Muscle layer of duodenum (tissue), 2 donors: ENCODE results near the gene FNTB.

Source experiments
- H3K27ac ChIP-seq: one replicate; pipeline ENCODE4 v1.7.0; 2013; ENCODE audit warnings: mild to moderate bottlenecking, low read length
- H3K27me3 ChIP-seq: one replicate; pipeline ENCODE4 v1.7.0; 2013; ENCODE audit warnings: low read depth, mild to moderate bottlenecking, control low read depth, low read length
- H3K36me3 ChIP-seq, 2 donors: one replicate each; pipeline ENCODE4 v1.7.0; 2013; ENCODE audit warnings: low read length in 2 of 2, control low read depth in 1 of 2, mild to moderate bottlenecking in 1 of 2; ENCODE audit not compliant: insufficient read depth in 2 of 2, control insufficient read depth in 1 of 2
- H3K4me1 ChIP-seq, 2 donors: one replicate each; pipeline ENCODE4 v1.7.0; 2013; ENCODE audit warnings: low read length in 2 of 2, mild to moderate bottlenecking in 2 of 2, control low read depth in 1 of 2, moderate library complexity in 1 of 2; ENCODE audit not compliant: insufficient read depth in 2 of 2, control insufficient read depth in 1 of 2
- H3K4me3 ChIP-seq, 2 donors: one replicate each; pipeline ENCODE4 v1.7.0; 2013; ENCODE audit warnings: low read length in 2 of 2, low read depth in 1 of 2, mild to moderate bottlenecking in 1 of 2
- H3K9me3 ChIP-seq, 2 donors: one replicate each; pipeline ENCODE4 v1.7.0; 2013; ENCODE audit warnings: low read length in 2 of 2, control low read depth in 1 of 2, mild to moderate bottlenecking in 1 of 2; ENCODE audit not compliant: control insufficient read depth in 1 of 2
- donor health status: healthy.

The FNTB gene

DNA sequence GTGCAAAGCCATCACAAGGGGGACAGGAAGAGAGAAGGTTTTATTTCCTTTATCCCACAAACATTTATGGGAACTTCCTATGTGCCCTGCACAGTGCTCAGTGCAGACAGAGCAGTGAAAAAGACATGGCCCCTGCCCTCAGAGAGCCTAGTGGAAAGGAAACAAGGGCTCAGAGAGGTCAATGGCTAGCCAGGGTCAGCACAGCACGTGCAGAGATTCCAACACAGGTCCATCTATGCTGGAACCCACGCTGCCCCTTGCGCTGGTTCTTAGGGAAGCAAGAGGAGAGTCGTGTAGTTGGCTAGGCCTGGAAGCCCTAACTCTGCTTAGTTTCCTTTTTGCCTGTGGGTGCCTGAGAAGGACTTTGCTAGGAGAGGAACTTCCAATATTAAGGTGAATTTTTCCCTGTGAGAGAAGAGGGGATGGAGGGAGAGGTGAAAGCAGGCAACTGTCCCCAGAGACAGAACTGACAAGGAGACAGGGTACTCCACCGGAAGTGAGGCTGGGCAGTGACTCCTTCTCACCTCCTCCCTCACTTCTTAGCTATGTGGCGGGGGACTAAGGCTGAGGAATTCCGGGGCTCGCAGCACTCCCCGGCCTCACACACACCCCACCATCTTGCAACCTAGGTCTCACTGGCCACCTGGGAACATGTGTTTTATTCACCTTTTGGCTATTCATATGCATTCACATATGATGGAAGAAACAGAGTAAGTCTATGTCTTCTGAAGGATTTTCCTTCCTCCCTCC, 32.0 kb upstream of the FNTB start:
- Histone ChIP-seq H3K27ac (no peak overlapping the region), H3K9me3 (no peaks in the 10 kb centered on the region), H3K4me3 (no peak overlapping the region), H3K4me1 (no peaks in the 10 kb centered on the region), H3K27me3 (no peaks in the 10 kb centered on the region), H3K36me3 (peaks cover 0 to 6% of the 10 kb centered on the region in 2 donors)

DNA sequence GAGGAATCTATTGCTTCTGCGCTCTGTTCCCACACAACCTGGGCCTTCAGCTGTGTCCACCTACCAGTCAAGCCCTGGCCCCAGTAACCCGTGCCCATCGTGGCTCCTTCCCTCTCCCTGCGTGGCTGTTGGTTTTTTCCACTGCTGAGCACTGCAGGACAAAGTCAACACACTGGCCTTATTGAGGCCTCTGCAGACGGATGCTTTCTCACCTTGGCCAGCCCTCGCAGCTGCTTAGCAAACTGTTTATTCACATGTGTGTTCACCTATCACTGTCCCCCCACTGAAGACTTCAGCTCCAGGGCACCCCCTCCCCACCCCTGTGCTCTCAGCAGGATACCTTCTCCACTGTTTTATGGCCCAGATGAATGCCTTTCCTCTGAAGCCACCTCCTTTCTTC, 31.4 kb upstream of the FNTB start:
- Histone ChIP-seq H3K36me3 (peaks cover 0 to 5% of the 10 kb centered on the region in 2 donors), H3K9me3 (no peaks in the 10 kb centered on the region), H3K27me3 (no peaks in the 10 kb centered on the region), H3K27ac (no peak overlapping the region), H3K4me1 (no peaks in the 10 kb centered on the region), H3K4me3 (no peak overlapping the region)

DNA sequence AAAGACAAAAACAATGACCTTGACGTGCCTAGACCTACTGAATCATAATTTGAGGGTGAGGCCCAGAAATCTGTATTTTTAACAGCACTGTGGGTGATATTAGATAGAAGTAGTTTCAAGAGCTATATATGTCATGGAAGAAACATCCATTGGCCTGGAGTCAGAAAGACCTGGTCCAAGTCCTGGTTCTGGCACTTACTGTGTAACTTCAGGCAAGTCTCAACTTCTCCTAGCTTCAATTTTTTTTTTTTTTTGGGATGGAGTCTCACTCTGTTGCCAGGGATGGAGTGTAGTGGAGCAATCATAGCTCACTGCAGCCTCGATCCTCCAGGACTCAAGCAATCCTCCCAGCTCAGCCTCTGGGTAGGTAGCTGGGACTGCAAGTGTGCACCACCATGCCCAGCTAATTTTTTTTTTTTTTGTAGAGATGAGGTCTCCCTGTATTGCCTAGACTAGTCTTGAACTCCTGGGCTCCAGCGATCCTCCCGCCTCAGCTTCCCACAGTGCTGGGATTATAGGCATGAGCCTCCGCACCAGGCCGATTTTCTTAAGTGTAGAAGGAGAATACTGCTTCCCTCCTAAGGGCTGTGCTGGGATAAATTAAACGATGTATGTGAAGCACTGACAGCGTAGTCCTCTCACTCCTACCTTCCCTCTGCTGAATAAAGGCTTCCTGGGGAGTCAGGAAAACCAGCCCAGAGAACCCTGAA, 29.8 kb upstream of the FNTB start:
- no peak overlapping the region for H3K4me3 ChIP-seq
- no peaks in the 10 kb centered on the region for H3K4me1 ChIP-seq
- no peaks in the 10 kb centered on the region for H3K9me3 ChIP-seq
- H3K27ac ChIP-seq, result no peak overlapping the region
- H3K36me3 ChIP-seq, result no peaks in the 10 kb centered on the region
- no peaks in the 10 kb centered on the region for H3K27me3 ChIP-seq

DNA sequence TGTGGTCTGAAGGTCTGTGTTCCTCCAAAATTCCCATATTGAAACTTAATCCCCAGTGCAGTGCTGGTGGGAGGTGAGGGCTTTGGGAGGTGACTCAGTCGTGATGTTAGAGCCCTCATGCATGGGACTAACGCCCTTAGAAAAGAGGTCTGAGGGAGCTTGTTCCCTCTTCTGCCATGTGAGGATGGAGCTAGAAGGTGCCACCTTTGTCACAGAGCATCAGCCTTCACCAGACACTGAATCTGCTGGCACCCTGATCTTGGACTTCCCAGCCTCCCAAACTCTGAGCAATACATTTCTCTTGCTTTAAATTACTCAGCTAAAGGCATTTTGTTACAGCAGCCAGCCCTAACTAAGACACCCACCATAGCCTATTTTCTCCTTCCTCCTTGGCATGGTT, 28.5 kb upstream of the FNTB start:
- H3K4me3 ChIP-seq, result no peak overlapping the region
- no peaks in the 10 kb centered on the region for H3K27me3 ChIP-seq
- no peaks in the 10 kb centered on the region for H3K36me3 ChIP-seq
- H3K9me3 ChIP-seq, result no peaks in the 10 kb centered on the region
- no peaks in the 10 kb centered on the region for H3K4me1 ChIP-seq
- no peak overlapping the region for H3K27ac ChIP-seq

DNA sequence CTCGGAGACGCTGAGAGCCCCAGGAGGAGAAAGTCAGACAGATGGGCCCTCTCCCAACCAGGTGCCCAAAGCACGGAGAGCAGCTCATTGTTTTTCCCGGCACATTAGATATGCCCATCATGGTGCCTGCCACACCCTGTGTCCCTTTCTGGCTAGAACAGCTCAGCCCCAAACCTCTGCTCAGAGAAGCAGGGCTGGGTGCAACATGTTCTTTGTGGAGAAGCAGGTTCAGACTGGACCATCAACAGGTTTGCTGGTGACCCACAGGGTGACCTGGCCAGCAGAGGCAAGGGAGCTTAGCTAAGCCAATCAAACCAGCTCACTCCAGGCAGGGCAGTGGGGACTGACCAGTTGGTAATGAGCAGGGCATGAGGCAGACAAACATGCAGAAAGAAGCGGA, 28.0 kb upstream of the FNTB start:
- H3K27me3 ChIP-seq, result no peaks in the 10 kb centered on the region
- no peak overlapping the region for H3K27ac ChIP-seq
- no peak overlapping the region for H3K4me3 ChIP-seq
- no peaks in the 10 kb centered on the region for H3K9me3 ChIP-seq
- no peaks in the 10 kb centered on the region for H3K36me3 ChIP-seq
- no peaks in the 10 kb centered on the region for H3K4me1 ChIP-seq

DNA sequence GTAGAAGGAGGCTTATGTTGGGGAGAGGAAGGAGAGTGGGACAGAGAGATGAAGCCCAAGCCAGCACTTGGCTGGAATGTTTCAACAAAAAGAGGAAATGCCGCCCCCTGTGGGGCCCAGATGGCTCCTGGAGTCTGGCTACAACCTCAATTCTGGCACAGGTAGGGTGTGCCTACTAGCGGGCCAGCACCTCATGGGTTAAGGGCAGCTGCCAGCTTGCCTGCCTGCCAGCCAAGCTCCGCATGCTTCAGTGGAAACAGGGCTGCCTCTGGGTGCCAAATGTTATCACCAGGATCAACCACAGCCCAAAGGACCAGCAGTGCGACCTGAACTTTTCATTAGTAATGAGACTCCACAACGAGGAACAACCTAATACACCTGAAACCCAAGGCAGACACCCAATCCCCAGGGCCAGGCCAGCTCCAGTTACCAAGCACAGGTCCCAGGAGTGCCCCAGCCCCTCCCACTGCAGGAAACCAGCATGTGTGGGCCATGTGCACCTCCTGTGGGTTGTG, 25.9 kb upstream of the FNTB start:
- Histone ChIP-seq H3K4me3 (no peak overlapping the region), H3K36me3 (no peaks in the 10 kb centered on the region), H3K4me1 (no peaks in the 10 kb centered on the region), H3K9me3 (no peaks in the 10 kb centered on the region), H3K27me3 (no peaks in the 10 kb centered on the region), H3K27ac (no peak overlapping the region)

GRCh38 chr14:64963611-64964010, 23.1 kb upstream of the FNTB start:
- no peaks in the 10 kb centered on the region for H3K27me3 ChIP-seq
- no peaks in the 10 kb centered on the region for H3K36me3 ChIP-seq
- H3K4me1 ChIP-seq, result no peaks in the 10 kb centered on the region
- no peaks in the 10 kb centered on the region for H3K9me3 ChIP-seq
- H3K27ac ChIP-seq, result no peak overlapping the region
- H3K4me3 ChIP-seq, result no peak overlapping the region

DNA sequence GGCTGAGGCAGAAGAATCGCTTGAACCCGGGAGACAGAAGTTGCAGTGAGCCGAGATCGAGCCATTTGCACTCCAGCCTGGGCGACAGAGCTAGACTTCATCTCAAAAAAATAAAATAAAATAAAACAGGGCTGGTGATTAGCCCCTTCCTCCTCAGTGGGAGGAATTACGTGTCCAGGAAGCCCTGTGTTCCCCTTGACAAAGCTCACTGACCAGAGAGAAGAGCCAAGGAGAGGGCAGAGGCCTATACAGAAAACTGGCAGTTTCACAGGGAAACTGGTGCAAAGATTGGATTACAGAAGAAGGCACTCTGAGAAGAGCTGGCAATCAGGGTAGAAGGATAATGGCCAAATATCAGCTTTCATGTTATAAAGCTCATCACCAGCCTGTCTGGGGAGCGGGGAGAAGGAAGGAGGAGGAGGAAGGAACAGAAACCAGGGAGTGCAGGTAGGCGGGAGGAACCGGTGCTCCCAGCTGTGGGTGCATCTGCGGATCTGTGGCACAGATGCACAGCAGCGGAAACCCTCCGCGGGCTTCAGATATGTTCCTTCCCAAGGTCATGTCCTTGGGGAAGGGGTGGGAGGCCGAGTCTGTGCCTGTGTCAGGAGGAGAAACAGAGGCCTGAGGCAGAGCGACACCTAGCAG, 21.2 kb upstream of the FNTB start:
- no peaks in the 10 kb centered on the region for H3K36me3 ChIP-seq
- H3K27me3 ChIP-seq, result no peaks in the 10 kb centered on the region
- H3K4me3 ChIP-seq, result no peak overlapping the region
- no peaks in the 10 kb centered on the region for H3K9me3 ChIP-seq
- no peaks in the 10 kb centered on the region for H3K4me1 ChIP-seq
- no peak overlapping the region for H3K27ac ChIP-seq

DNA sequence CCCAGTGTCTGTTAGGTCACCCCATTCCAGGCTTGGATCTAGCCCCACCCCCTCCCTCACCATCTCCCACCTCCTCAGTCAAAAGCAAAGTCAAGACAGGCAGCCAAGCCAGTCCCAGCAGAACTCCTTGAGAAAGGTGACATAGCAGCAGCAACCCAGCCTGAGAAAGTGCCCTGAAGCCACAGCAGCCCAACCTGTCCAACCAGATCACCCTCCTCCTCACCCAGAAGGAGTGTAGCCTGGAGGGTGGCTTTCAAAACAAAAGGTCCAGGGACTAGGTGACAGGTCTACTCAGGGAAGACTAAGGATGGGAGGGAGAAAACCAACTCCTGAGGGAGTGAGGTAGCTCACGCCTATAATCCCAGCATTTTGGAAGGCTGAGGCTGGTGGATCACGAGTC, 19.7 kb upstream of the FNTB start:
- no peak overlapping the region for H3K27ac ChIP-seq
- no peak overlapping the region for H3K4me3 ChIP-seq
- no peaks in the 10 kb centered on the region for H3K9me3 ChIP-seq
- no peaks in the 10 kb centered on the region for H3K36me3 ChIP-seq
- H3K4me1 ChIP-seq, result peaks cover 0 to 8% of the 10 kb centered on the region in 2 donors
- no peaks in the 10 kb centered on the region for H3K27me3 ChIP-seq

DNA sequence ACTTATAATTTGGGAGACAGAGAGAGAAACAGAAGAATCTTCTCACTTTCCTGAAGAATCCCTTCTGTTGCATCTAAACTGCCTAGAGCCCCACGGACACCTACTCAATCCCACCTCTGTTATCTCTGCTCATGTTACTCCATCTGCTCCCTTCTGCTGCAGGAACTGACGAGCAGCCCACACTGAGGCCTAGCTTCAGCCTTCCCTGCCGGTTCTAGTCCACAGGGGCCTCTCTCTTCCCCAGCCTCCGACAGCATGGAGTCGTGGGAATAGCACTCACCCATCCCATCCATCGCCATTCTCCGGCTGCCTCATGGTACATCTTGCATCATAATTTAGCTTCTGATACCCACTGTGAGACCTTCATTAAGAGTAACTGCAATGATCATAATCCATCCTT, 18.5 kb upstream of the FNTB start:
- H3K36me3 ChIP-seq, result no peaks in the 10 kb centered on the region
- H3K27me3 ChIP-seq, result no peaks in the 10 kb centered on the region
- peaks cover 0 to 8% of the 10 kb centered on the region in 2 donors for H3K4me1 ChIP-seq
- H3K9me3 ChIP-seq, result no peaks in the 10 kb centered on the region
- H3K27ac ChIP-seq, result no peak overlapping the region
- H3K4me3 ChIP-seq, result no peak overlapping the region

GRCh38 chr14:64968651-64969050, 18.0 kb upstream of the FNTB start:
- Histone ChIP-seq H3K36me3 (no peaks in the 10 kb centered on the region), H3K27me3 (no peaks in the 10 kb centered on the region), H3K4me3 (no peak overlapping the region), H3K9me3 (no peaks in the 10 kb centered on the region), H3K4me1 (peaks cover 0 to 8% of the 10 kb centered on the region in 2 donors), H3K27ac (no peak overlapping the region)
